Measurements from ENCODE around the gene ACSS2. TPM values are rescaled to one million over a fixed set of nuclear protein-coding genes. Genes with fewer than 3 reads are reported as not detected.

The ACSS2 gene
- total and polyA plus RNA-seq, 2 experiments from 2014 or later, result 26.1 to 49.3 TPM

DNA sequence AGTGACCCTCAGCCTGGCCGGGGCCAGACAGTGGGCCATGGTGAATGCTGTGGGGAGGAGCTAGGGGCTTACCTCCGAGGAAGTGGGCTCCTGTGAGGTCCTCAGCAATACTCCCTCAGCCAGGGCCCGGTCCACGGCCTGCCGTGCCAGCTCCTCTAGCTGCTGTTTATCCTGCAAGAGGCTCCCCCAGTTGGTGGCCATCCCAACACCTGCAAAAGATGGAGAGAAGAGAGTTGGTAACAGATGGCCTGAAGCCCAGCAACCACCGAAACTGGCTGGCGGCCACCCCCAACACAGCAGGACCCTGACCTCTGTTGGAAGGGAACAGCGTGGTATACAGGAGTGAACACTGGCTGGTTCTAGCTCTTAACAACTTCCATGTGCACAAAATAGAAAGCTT is 75.2 kb downstream of the ACSS2 start:
- Histone ChIP-seq H3K27me3 (ENCODE audit: insufficient read depth) (no peaks in the 10 kb centered on the region), H3K4me3 (no peak overlapping the region), H3K4me2 (no peak overlapping the region), H3K36me3 (ENCODE audit: insufficient read depth) (peaks cover 5% of the 10 kb centered on the region; the same call in 1 of the 2 replicates), H3F3A (replicated peaks; ENCODE audit: low read depth) (peaks cover 11% of the 10 kb centered on the region; the same call in 1 of the 2 replicates), H3K27ac (ENCODE audit: low read depth) (peak overlapping the region; percentile 33; the same call in 1 of the 2 replicates), H2AFZ (no peak overlapping the region), H3K4me1 (ENCODE audit: insufficient read depth) (peaks cover 28% of the 10 kb centered on the region), H3K9me2 (ENCODE audit: insufficient read depth) (no peaks in the 10 kb centered on the region), H3K79me2 (replicated peaks; ENCODE audit: insufficient read depth) (no peaks in the 10 kb centered on the region), H4K20me1 (replicated peaks; ENCODE audit: insufficient read depth) (no peaks in the 10 kb centered on the region; the same call in 1 of the 2 replicates)
- H3K9me3 Mint-ChIP-seq, result peaks cover 4% of the 10 kb centered on the region; the same call in 2 of the 3 replicates
- DNase-seq (ENCODE audit: low spot score), result no peak
- H3K4me1 Mint-ChIP-seq, result peaks cover 32% of the 10 kb centered on the region
- TF ChIP-seq JUNB (IDR thresholded peaks at IDR 0.05; ENCODE audit: unreplicated experiment), result no peak
- TF ChIP-seq NANOG (IDR thresholded peaks at IDR 0.05; ENCODE audit: borderline replicate concordance), result no peak
- no peak for TF ChIP-seq ZNF114 (CRISPR knock-in tag; IDR thresholded peaks at IDR 0.05)
- no peak for TF ChIP-seq EZH2phosphoT487 (IDR thresholded peaks at IDR 0.05; ENCODE audit: unreplicated experiment)
- TF ChIP-seq, protein P1, sequence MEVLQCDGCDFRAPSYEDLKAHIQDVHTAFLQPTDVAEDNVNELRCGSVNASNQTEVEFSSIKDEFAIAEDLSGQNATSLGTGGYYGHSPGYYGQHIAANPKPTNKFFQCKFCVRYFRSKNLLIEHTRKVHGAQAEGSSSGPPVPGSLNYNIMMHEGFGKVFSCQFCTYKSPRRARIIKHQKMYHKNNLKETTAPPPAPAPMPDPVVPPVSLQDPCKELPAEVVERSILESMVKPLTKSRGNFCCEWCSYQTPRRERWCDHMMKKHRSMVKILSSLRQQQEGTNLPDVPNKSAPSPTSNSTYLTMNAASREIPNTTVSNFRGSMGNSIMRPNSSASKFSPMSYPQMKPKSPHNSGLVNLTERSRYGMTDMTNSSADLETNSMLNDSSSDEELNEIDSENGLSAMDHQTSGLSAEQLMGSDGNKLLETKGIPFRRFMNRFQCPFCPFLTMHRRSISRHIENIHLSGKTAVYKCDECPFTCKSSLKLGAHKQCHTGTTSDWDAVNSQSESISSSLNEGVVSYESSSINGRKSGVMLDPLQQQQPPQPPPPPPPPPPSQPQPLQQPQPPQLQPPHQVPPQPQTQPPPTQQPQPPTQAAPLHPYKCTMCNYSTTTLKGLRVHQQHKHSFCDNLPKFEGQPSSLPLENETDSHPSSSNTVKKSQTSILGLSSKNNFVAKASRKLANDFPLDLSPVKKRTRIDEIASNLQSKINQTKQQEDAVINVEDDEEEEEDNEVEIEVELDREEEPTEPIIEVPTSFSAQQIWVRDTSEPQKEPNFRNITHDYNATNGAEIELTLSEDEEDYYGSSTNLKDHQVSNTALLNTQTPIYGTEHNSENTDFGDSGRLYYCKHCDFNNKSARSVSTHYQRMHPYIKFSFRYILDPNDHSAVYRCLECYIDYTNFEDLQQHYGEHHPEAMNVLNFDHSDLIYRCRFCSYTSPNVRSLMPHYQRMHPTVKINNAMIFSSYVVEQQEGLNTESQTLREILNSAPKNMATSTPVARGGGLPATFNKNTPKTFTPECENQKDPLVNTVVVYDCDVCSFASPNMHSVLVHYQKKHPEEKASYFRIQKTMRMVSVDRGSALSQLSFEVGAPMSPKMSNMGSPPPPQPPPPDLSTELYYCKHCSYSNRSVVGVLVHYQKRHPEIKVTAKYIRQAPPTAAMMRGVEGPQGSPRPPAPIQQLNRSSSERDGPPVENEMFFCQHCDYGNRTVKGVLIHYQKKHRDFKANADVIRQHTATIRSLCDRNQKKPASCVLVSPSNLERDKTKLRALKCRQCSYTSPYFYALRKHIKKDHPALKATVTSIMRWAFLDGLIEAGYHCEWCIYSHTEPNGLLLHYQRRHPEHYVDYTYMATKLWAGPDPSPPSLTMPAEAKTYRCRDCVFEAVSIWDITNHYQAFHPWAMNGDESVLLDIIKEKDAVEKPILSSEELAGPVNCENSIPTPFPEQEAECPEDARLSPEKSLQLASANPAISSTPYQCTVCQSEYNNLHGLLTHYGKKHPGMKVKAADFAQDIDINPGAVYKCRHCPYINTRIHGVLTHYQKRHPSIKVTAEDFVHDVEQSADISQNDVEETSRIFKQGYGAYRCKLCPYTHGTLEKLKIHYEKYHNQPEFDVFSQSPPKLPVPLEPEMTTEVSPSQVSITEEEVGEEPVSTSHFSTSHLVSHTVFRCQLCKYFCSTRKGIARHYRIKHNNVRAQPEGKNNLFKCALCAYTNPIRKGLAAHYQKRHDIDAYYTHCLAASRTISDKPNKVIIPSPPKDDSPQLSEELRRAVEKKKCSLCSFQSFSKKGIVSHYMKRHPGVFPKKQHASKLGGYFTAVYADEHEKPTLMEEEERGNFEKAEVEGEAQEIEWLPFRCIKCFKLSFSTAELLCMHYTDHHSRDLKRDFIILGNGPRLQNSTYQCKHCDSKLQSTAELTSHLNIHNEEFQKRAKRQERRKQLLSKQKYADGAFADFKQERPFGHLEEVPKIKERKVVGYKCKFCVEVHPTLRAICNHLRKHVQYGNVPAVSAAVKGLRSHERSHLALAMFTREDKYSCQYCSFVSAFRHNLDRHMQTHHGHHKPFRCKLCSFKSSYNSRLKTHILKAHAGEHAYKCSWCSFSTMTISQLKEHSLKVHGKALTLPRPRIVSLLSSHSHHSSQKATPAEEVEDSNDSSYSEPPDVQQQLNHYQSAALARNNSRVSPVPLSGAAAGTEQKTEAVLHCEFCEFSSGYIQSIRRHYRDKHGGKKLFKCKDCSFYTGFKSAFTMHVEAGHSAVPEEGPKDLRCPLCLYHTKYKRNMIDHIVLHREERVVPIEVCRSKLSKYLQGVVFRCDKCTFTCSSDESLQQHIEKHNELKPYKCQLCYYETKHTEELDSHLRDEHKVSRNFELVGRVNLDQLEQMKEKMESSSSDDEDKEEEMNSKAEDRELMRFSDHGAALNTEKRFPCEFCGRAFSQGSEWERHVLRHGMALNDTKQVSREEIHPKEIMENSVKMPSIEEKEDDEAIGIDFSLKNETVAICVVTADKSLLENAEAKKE (CRISPR knock-in tag; IDR thresholded peaks at IDR 0.05), result no peak
- TF ChIP-seq, protein P2, sequence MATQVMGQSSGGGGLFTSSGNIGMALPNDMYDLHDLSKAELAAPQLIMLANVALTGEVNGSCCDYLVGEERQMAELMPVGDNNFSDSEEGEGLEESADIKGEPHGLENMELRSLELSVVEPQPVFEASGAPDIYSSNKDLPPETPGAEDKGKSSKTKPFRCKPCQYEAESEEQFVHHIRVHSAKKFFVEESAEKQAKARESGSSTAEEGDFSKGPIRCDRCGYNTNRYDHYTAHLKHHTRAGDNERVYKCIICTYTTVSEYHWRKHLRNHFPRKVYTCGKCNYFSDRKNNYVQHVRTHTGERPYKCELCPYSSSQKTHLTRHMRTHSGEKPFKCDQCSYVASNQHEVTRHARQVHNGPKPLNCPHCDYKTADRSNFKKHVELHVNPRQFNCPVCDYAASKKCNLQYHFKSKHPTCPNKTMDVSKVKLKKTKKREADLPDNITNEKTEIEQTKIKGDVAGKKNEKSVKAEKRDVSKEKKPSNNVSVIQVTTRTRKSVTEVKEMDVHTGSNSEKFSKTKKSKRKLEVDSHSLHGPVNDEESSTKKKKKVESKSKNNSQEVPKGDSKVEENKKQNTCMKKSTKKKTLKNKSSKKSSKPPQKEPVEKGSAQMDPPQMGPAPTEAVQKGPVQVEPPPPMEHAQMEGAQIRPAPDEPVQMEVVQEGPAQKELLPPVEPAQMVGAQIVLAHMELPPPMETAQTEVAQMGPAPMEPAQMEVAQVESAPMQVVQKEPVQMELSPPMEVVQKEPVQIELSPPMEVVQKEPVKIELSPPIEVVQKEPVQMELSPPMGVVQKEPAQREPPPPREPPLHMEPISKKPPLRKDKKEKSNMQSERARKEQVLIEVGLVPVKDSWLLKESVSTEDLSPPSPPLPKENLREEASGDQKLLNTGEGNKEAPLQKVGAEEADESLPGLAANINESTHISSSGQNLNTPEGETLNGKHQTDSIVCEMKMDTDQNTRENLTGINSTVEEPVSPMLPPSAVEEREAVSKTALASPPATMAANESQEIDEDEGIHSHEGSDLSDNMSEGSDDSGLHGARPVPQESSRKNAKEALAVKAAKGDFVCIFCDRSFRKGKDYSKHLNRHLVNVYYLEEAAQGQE (IDR thresholded peaks at IDR 0.05; ENCODE audit: unreplicated experiment), result no peak
- TF ChIP-seq, protein P3, sequence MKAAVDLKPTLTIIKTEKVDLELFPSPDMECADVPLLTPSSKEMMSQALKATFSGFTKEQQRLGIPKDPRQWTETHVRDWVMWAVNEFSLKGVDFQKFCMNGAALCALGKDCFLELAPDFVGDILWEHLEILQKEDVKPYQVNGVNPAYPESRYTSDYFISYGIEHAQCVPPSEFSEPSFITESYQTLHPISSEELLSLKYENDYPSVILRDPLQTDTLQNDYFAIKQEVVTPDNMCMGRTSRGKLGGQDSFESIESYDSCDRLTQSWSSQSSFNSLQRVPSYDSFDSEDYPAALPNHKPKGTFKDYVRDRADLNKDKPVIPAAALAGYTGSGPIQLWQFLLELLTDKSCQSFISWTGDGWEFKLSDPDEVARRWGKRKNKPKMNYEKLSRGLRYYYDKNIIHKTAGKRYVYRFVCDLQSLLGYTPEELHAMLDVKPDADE (IDR thresholded peaks at IDR 0.05), result no peak
- no peak for TF ChIP-seq POLR2AphosphoS5 (IDR thresholded peaks at IDR 0.05; ENCODE audit: low read depth)
- TF ChIP-seq EZH2 (IDR thresholded peaks at IDR 0.05; ENCODE audit: low read depth, unreplicated experiment), result no peak
- TF ChIP-seq ZNF331 (CRISPR knock-in tag; IDR thresholded peaks at IDR 0.05; ENCODE audit: low read depth), result no peak
- TF ChIP-seq CREB1 (CRISPR knock-in tag; IDR thresholded peaks at IDR 0.05; ENCODE audit: low read depth), result no peak
- TF ChIP-seq, protein P4, sequence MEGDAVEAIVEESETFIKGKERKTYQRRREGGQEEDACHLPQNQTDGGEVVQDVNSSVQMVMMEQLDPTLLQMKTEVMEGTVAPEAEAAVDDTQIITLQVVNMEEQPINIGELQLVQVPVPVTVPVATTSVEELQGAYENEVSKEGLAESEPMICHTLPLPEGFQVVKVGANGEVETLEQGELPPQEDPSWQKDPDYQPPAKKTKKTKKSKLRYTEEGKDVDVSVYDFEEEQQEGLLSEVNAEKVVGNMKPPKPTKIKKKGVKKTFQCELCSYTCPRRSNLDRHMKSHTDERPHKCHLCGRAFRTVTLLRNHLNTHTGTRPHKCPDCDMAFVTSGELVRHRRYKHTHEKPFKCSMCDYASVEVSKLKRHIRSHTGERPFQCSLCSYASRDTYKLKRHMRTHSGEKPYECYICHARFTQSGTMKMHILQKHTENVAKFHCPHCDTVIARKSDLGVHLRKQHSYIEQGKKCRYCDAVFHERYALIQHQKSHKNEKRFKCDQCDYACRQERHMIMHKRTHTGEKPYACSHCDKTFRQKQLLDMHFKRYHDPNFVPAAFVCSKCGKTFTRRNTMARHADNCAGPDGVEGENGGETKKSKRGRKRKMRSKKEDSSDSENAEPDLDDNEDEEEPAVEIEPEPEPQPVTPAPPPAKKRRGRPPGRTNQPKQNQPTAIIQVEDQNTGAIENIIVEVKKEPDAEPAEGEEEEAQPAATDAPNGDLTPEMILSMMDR (conservative IDR thresholded peaks at IDR 0.05; ENCODE audit: low read depth in 2 of 2), result no peak
- TF ChIP-seq STAT1 (IDR thresholded peaks at IDR 0.05; ENCODE audit: unreplicated experiment), result no peak
- H3K27ac Mint-ChIP-seq, result no peak overlapping the region; the same call in 1 of the 2 replicates
- H3K27me3 Mint-ChIP-seq (ENCODE audit: insufficient read depth, low read depth, poor library complexity), result peaks cover 13% of the 10 kb centered on the region
- no peak for ATAC-seq
- H3K36me3 Mint-ChIP-seq (ENCODE audit: low read depth), result 0 out of 3 replicates have a peak, but pooled peaks cover 3% of the 10 kb centered on the region
- no peak overlapping the region for H3K4me3 Mint-ChIP-seq

Measured in GM23338 (cell line).